GM19395 (cell line): ENCODE data around the gene CFB.
A peak's percentile ranks its signal among the peaks of the same experiment; 100 is the strongest.
"Not testable (repeated sequence)": the region's sequence is repeated elsewhere in the genome, so short reads cannot be mapped to it uniquely, and the experiment has no call there.

Experiments used
- ATAC-seq: cut with Tn5 transposase; IDR thresholded peaks from one replicate; pipeline ENCODE4 v1.9.1; 2021; ENCODE audit warnings: mild to moderate bottlenecking, moderate library complexity; ENCODE audit not compliant: unreplicated experiment

Gene CFB

GRCh38 chr6:31945507-31946369, at the start of gene CFB:
TSS of gene CFB (plus strand) at chr6:31946095. CDS start at chr6:31946222, 127 bp downstream.
- ATAC-seq: no peak

- no peak for ATAC-seq
These were observed 49.4 kb upstream of the CFB start for GRCh38 chr6:31896493-31896855.

DNA sequence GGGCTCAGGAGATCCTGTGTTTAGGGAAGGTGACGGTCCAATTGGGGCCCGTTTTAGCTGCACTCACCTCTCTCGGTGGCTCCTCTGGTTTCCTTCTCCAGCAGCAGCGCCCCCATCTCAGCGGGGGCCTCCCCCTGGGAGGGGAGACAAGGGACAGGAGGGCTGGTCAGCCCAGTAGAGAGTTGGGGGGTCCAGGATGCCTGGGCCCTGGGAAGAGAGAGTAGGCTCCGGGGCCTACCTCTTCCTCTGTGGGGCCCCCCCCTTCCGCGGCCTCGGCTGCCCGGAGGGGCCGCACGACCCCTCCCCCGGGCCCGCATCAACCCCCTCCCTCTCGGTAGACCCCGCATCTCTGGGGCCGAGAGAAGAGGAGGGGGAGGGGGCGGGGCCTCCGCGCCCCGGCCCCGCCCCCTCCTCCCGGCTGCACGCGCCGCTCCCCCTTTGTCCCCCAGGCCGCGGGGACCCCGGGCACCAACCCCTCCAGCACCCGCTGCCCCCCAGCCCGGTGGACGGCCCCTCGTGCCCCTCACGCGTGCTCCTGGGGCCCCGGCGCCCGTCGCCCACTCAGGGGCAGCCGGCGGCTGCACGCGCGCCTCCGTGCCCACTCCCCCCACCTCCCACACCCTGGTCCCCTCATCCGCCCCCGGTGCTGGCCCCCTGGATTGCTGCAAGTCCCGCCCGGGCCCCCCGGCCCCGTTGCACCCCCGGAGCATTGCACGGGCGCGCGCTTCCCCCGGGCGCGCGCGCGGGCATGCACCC, 48.9 kb upstream of the CFB start:
- ATAC-seq: no peak

DNA sequence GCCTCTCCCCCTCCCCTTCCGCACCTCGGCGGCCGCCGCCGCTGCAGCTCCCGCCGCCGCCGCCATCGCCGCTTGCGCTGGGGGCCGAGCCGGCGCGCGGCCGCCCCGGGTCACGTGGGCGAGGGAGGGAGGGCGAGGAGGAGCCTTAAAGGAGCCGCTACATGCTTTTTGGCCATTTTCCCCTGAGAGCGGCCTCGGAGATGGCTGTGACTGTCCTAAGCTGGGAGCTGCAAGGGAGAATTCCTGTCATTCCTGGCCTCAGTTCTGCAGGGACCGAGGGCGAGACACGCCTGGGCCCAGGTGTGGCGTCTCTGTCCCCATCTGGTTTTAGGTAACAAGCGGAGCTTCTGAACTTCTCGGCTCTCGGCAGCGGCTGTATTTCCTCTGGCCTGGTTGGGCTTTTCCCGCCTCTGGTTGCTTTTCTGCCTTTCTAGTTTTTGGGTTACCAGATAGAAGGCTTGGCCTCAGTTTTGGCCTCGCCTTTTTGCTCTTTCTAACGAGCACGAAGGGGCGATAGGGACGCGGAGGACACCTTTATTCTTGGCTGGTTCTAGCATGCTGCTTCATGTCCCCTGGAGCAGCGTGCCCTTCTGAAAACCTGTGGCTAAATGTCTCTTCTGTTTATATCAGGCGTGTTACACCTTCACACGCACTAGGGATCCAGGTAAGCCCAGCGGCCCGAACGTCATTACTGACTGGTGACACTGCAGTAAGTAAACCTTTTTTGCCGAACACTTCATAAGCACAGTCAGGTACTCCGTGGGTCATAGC, 48.1 kb upstream of the CFB start, which contains the start of gene EHMT2:
Gene EHMT2, minus strand, starts transcription at position 87 of the 771 bp plus-strand sequence. Its CDS starts 21 bp downstream, at position 66.
- peak; percentile 61 for ATAC-seq

DNA sequence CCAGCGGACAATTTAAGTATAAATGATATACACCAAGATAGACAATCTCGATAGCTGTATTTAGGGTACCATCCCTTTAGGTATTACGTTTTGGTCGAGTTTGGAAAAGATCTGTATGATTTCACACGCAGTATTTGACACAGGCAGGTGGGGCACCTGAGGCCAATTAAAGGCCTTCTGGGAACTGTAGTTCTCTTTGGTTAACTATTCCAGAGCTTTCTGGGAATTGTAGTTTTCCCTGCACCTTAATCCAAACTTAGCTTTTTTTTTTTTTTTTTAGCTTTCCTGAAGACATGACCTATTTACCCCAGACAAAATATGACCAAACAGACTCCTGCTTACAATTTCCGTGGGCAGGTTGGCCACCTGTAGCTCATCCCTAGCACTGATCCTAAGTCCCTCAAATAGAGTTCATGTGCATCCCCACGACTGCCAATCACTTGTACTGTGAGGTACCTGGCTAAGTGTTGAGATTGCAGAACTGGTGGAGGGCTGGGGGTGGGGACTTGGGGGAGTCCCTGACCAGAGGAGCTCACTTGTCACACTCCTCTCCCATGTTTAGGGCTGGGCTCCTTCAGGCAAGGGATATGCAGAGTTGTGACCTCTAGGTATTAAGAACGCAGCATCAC, 47.4 kb upstream of the CFB start:
- ATAC-seq: no peak

GRCh38 chr6:31899215-31899614, 46.7 kb upstream of the CFB start:
- ATAC-seq: no peak

DNA sequence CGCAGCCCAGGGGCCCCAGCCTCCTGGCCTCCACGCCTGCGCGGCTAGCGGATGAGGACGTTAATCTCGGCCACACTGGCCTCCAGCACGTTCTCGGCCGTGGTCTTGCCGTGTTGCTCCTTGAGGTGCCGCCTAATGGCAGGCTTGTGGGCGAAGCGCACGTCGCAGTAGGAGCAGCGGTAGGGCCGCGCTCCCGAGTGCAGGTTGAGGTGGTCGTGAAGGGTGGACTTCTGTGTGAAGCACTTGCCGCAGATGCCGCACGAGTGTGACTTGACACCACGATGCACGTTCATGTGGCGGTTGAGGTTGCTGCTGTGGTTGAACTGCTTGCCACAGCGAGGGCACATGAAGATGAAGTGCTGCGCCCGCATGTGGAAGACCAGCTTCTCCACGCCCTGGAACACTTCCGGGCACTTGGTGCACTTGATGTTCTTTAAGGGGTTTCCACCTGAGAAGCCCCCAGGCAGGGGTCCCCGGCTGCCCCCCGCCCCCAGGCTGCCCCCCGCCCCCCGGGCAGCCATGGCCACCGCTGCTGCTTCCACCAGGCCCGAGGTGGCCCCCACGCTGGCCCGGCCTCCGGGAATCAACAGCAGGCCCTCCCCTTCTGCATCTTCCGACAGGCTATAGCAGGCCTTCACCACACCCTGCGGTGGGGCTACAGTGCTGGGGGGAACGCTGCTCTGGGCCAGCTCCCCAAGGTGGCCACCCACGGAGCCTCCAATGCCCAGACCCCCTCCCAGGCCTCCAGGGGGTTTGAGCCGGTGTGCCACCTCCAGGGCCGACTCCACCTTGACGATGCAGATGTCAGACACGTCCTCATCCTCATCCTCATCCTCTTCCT, 45.8 kb upstream of the CFB start:
- ATAC-seq: no peak

DNA sequence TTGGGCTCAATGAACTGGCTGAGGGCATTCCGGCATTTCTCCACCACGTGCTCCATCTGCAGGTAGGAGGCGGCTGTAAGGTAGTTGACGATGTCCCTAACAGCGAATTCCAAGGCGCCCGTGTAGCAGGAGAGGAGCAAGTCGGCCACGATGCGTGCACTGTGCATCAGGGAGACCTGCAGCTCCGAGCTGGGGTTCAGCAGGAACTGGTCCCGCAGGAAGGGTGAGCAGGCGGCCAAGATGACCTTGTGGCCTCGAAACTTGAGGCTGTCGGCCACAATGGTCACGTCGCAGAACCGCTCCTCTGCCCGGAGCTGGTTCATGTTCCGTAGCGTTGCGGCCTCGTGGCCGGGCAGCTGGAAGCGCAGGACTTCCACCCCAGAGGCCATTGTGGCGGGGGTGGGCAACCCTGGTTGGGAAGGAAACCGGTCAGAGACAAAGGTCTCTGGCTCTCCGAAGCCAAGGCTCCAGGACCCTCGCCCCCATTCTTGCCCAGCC, 44.9 kb upstream of the CFB start:
- no peak for ATAC-seq

DNA sequence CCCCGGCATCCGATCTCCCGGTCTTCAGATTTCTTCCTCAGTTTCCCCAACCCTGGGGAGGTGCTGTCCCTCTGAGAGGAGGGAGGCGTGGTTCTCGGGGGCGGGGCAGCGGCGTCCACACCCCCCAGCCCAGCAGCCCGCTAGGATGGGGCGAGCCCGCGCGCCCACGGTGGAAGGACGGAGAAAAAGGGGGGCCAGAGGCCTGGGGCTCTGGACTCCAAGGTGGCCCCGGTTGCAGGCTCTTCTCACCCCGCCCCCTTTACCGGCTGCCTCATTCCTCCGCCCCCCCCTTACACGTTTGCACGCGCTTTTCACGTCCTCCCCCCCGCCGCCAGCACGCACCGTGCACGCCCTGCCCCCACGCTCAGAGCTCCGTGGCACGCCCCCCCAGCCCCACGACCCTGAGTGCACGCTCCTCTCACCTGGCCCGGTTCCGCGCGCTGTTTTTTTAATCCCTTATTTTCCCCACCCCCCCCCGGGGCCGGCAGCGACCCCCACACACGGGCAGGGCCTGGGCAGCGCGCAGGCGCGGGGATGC, 44.4 kb upstream of the CFB start:
- ATAC-seq: no peak

DNA sequence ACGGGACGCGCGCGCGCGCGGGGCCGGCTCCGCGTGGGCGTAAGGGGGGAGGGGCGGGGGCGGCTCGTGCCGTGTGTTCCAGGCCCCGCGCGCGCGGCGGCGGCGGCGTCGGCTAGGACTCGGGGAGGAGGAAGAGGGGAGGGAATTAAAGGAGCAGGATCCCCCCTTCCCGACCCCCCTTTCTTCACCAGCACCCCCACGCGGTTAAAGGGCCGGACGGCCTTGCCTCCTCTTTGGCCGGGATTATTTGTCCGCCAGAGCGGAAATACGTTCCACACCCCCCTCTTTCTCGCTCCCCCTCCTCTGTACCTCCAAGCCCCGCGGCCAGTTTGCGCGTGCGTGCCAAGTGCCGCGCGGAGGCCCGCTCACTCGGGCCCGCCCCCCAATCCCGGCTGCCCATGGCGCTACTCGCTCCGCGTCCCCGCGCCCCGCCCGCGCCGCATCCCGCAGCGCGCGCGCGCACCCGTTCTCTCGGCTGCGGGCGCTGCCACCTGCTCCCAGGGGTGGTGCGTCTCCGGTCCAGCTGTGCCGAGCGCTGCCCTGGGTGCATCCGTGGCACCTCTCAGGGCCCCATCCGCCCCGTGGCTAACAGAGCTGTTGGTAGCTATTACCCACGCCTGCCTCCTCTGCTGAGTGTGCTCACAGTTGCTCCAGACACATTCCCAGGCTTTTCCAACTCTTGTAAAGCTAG, 43.8 kb upstream of the CFB start, which contains the start of gene ZBTB12:
Gene ZBTB12, minus strand, starts transcription at position 134 of the 691 bp plus-strand sequence. CDS start 781 bp downstream, outside the sequence.
- peak; percentile 52 for ATAC-seq

DNA sequence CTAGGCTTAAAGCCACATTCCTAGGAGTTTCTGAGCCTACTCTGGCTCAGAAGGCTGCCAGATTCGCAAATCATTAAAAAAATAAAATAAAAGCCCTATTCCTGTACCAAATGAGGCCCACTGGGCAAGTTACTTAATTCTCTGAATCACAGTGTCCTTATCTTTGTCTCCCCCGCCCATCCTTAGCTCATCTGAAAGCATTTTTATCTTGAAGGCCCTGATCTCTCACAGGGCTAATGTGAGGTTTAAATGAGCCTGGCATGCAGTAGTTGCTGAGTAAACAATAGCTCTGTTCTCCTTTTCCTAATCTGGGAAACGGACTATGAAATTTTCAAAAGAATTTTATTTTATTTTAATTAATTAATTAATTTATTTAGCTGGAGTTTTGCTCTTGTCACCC, 41.9 kb upstream of the CFB start:
- ATAC-seq: no peak

DNA sequence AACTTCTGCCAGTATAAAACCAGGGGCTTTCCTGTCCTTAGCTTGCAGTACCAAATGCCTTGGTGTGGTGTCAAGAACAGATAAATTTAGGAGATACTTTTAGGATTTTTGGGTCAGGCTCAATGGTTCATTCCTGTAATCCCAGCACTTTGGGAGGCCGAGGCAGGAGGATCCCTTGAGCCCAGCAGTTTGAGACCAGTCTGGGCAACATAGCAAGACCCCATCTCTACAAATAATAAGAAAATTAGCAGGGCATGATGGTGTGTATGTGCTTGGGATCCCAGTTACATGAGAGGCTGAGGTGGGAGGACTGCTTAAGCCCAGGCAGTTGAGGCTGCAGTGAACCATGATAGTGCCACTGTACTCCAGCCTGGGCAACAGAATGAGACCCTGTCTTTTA, 40.9 kb upstream of the CFB start:
- ATAC-seq: no peak

GRCh38 chr6:31906122-31906521, 39.8 kb upstream of the CFB start:
- no peak for ATAC-seq

- ATAC-seq: not testable (repeated sequence)
These were observed 39.2 kb upstream of the CFB start for GRCh38 chr6:31906727-31907126.

DNA sequence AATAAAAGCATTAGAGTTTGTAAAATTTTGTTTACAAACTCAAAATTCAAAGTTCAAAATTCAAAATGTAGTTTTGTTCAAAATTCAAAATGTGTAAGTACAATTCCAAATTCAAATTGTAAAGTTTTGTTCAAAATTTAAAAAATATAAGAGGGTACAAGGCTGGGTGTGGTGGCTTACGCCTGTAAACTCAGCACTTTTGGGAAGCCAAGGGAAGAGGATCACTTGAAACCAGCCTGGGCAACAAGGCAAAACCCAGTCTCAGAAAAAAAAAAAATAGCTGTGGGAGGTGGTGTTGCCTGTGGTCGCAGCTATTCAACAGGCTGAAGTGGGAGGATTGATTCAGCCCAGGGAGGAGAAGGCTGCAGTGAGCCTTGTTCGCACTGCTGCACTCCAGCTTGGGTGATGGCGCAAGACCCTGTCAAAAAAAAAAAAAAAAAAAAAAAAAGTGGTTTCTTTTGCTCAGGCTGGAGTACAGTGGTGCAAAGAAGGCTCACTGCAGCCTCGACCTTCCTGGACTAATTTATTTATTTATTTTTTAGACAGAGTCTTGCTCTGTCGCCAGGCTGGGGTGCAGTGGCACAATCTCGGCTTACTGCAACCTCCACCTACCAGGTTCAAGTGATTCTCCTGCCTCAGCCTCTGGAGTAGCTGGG, 38.6 kb upstream of the CFB start:
- ATAC-seq: no peak

DNA sequence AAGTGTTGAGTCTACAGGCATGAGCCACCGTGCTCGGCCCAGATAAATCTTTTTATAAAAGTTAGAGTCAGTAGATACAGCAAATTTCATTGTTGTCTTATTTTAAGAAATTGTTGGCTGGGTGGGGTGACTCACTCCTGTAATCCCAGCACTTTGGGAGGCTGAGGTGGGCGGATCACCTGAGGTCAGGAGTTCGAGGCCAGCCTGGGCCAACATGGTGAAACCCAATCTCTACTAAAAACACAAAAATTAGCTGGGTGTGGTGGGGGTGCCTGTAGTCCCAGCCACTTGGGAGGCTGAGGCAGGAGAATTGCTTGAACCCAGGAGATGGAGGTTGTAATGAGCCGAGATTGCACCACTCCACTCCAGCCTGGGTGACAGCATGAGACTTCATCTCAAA, 37.6 kb upstream of the CFB start:
- not testable (repeated sequence) for ATAC-seq

GRCh38 chr6:31908791-31909190, 37.1 kb upstream of the CFB start:
- ATAC-seq: peak; percentile 80

DNA sequence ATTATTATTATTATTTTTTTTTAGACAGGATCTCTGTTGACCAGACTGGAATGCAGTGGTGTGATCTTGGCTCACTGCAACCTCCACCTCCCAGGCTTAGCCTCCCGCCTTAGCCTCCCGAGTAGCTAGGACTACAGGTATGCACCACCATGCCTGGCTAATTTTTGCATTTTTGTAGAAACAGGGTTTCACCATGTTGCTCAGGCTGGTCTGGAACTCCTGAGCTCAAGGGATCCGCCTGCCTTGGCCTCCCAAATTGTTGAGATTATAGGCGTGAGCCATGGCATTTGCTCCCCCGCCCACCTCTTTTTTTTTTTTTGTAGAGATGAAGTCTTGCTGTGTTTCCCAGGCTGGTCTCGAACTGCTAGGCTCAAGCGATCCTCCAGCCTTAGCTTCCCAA, 36.6 kb upstream of the CFB start:
- not testable (repeated sequence) for ATAC-seq
